ENCODE results near the gene ALKBH5. TPM values are rescaled to one million over a fixed set of nuclear protein-coding genes. Genes with fewer than 3 reads are reported as not detected.

ALKBH5 gene
- total RNA-seq, 1 experiment from 2014 or later, result 97.8 TPM

DNA sequence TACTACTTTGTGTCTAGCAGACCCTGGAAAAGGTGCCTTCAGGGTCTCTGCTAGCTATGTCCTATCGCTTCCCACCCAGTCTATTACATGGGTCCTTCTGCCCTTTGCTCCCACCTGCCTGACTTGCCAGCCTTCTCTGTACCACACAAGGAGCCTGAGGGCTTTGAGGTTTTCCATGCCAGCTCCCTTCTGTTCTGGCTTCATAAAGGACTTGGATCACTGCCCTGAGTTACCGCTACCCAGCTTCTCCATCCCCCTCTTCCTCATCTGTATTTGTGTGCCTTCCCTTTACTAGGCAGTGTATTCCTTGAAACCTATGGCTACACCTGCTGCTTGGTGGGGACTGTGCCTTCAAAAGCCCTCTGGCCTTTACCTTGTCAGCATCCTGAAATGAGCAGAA lies 22.2 kb downstream of the ALKBH5 start:
- CTCF ChIA-PET, result no interaction called here
- H4K20me1 ChIP-seq (ENCODE audit: insufficient read depth), result no peaks in the 10 kb centered on the region
- no peak overlapping the region for H2AFZ ChIP-seq (ENCODE audit: low read depth, low read length, poor library complexity, severe bottlenecking)
- H3K79me2 ChIP-seq (ENCODE audit: insufficient read depth, low read length), result peaks cover 42% of the 10 kb centered on the region
- no peak overlapping the region for H3K9ac ChIP-seq (ENCODE audit: low read length)
- H3K36me3 ChIP-seq (ENCODE audit: control insufficient read depth in 1 of 2, insufficient read depth in 2 of 2, low read length in 2 of 2), result peaks cover 31 to 43% of the 10 kb centered on the region in 2 experiments
- POLR2A ChIA-PET, result no interaction called here
- peaks cover 8 to 17% of the 10 kb centered on the region in 2 experiments; a peak in 3 of 4 replicates for H3K4me1 ChIP-seq (ENCODE audit: control insufficient read depth in 1 of 2, insufficient read depth in 2 of 2, low read length in 2 of 2)
- no peaks in the 10 kb centered on the region for H3K9me3 ChIP-seq (ENCODE audit: control insufficient read depth in 1 of 2, insufficient read depth in 1 of 2, low read depth in 1 of 2, low read length in 2 of 2)
- intact Hi-C loops (cut with micrococcal nuclease), result no loop called here
- H3K9me2 ChIP-seq (ENCODE audit: insufficient read depth), result no peaks in the 10 kb centered on the region
- no peak for ATAC-seq
- H3K4me3 ChIP-seq (replicated peaks in 1 of 2; ENCODE audit: low read depth in 1 of 2, low read length in 2 of 2), result no peak overlapping the region
- H3K27me3 ChIP-seq (ENCODE audit: insufficient read depth, low read length), result no peaks in the 10 kb centered on the region
- TF ChIP-seq, protein P1, sequence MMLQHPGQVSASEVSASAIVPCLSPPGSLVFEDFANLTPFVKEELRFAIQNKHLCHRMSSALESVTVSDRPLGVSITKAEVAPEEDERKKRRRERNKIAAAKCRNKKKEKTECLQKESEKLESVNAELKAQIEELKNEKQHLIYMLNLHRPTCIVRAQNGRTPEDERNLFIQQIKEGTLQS (IDR thresholded peaks at IDR 0.05), result no peak
- no peak for TF ChIP-seq SRF (IDR thresholded peaks at IDR 0.05; ENCODE audit: low read depth)
- TF ChIP-seq POLR2AphosphoS5 (IDR thresholded peaks at IDR 0.05; ENCODE audit: low read depth, low read length), result no peak
- TF ChIP-seq, protein P2, sequence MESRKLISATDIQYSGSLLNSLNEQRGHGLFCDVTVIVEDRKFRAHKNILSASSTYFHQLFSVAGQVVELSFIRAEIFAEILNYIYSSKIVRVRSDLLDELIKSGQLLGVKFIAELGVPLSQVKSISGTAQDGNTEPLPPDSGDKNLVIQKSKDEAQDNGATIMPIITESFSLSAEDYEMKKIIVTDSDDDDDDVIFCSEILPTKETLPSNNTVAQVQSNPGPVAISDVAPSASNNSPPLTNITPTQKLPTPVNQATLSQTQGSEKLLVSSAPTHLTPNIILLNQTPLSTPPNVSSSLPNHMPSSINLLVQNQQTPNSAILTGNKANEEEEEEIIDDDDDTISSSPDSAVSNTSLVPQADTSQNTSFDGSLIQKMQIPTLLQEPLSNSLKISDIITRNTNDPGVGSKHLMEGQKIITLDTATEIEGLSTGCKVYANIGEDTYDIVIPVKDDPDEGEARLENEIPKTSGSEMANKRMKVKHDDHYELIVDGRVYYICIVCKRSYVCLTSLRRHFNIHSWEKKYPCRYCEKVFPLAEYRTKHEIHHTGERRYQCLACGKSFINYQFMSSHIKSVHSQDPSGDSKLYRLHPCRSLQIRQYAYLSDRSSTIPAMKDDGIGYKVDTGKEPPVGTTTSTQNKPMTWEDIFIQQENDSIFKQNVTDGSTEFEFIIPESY (IDR thresholded peaks at IDR 0.05; ENCODE audit: extremely low read depth, insufficient replicate concordance, low read length), result no peak
- no peak for TF ChIP-seq EZH2phosphoT487 (IDR thresholded peaks at IDR 0.05; ENCODE audit: borderline replicate concordance)
- TF ChIP-seq SIN3A (IDR thresholded peaks at IDR 0.05; ENCODE audit: low read depth), result no peak
- no peak for TF ChIP-seq TCF7L2 (IDR thresholded peaks at IDR 0.05; ENCODE audit: borderline replicate concordance, extremely low read depth, insufficient read depth, insufficient read length)
- no peak for TF ChIP-seq SP1 (IDR thresholded peaks at IDR 0.05; ENCODE audit: low read depth)
- TF ChIP-seq, protein P3, sequence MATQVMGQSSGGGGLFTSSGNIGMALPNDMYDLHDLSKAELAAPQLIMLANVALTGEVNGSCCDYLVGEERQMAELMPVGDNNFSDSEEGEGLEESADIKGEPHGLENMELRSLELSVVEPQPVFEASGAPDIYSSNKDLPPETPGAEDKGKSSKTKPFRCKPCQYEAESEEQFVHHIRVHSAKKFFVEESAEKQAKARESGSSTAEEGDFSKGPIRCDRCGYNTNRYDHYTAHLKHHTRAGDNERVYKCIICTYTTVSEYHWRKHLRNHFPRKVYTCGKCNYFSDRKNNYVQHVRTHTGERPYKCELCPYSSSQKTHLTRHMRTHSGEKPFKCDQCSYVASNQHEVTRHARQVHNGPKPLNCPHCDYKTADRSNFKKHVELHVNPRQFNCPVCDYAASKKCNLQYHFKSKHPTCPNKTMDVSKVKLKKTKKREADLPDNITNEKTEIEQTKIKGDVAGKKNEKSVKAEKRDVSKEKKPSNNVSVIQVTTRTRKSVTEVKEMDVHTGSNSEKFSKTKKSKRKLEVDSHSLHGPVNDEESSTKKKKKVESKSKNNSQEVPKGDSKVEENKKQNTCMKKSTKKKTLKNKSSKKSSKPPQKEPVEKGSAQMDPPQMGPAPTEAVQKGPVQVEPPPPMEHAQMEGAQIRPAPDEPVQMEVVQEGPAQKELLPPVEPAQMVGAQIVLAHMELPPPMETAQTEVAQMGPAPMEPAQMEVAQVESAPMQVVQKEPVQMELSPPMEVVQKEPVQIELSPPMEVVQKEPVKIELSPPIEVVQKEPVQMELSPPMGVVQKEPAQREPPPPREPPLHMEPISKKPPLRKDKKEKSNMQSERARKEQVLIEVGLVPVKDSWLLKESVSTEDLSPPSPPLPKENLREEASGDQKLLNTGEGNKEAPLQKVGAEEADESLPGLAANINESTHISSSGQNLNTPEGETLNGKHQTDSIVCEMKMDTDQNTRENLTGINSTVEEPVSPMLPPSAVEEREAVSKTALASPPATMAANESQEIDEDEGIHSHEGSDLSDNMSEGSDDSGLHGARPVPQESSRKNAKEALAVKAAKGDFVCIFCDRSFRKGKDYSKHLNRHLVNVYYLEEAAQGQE (IDR thresholded peaks at IDR 0.05; ENCODE audit: low read depth), result no peak
- no peak for TF ChIP-seq YY1 (IDR thresholded peaks at IDR 0.05; ENCODE audit: extremely low read depth, insufficient replicate concordance, low read depth, low read length)
- TF ChIP-seq ZFX (IDR thresholded peaks at IDR 0.05), result no peak
- H3K4me2 ChIP-seq (ENCODE audit: low read length), result no peak overlapping the region
- BruUV-seq (replicated peaks), result no TSS peak
- H3K27ac ChIP-seq (ENCODE audit: low read depth, low read length), result no peak overlapping the region
- no peak for DNase-seq (ENCODE audit: low read depth, low spot score)
- RAD21 ChIA-PET (ENCODE audit: low non-redundant PET in 1 of 2, low total read pairs in 2 of 2, uncharacterized antibody in 2 of 2, unreplicated experiment in 2 of 2), result no interaction called here
